SKM-1 (cell line): ENCODE measurements around the gene DVL3.
A peak's percentile ranks its signal among the peaks of the same experiment; 100 is the strongest.
"Not testable (repeated sequence)": the region's sequence is repeated elsewhere in the genome, so short reads cannot be mapped to it uniquely, and the experiment has no call there.

ENCODE experiments used
- DNase-seq: peaks from one replicate; lab custom pipeline; 2025; ENCODE audit not compliant: unreplicated experiment; lab: John Stamatoyannopoulos, UW

DVL3 gene

GRCh38 chr3:184155644-184156521, 706 bp downstream of the DVL3 start:
- no peak for DNase-seq

- no peak for DNase-seq
Observed at GRCh38 chr3:184156522-184156955, 1.4 kb downstream of the DVL3 start.

GRCh38 chr3:184157206-184157605, 2.0 kb downstream of the DVL3 start:
- DNase-seq = no peak

- DNase-seq = peak; percentile 58
Observed at GRCh38 chr3:184158404-184158803, 3.2 kb downstream of the DVL3 start.

GRCh38 chr3:184160456-184160855, 5.3 kb downstream of the DVL3 start:
- DNase-seq = no peak

GRCh38 chr3:184162571-184163070, 7.4 kb downstream of the DVL3 start:
- not testable (repeated sequence) for DNase-seq

GRCh38 chr3:184164648-184165330, 9.6 kb downstream of the DVL3 start:
- no peak for DNase-seq

- no peak for DNase-seq
Observed at GRCh38 chr3:184165543-184165942, 10.4 kb downstream of the DVL3 start.

GRCh38 chr3:184166671-184167070, 11.5 kb downstream of the DVL3 start:
- DNase-seq = no peak

- no peak for DNase-seq
Observed at GRCh38 chr3:184167786-184168185, 12.6 kb downstream of the DVL3 start.

- DNase-seq = no peak
Observed at GRCh38 chr3:184168363-184169120, 13.4 kb downstream of the DVL3 start.

- no peak for DNase-seq
Observed at GRCh38 chr3:184169896-184170875, 15.0 kb downstream of the DVL3 start.

GRCh38 chr3:184171562-184171961, 16.4 kb downstream of the DVL3 start:
- DNase-seq = no peak

GRCh38 chr3:184172681-184173373, 17.6 kb downstream of the DVL3 start:
- DNase-seq = no peak

GRCh38 chr3:184173374-184173722, 18.2 kb downstream of the DVL3 start:
- no peak for DNase-seq

- no peak for DNase-seq
Observed at GRCh38 chr3:184174284-184174645, 19.1 kb downstream of the DVL3 start.

GRCh38 chr3:184174646-184175492, 19.7 kb downstream of the DVL3 start, which contains the start of gene AP2M1:
AP2M1 (plus strand) TSS chr3:184174855; CDS start chr3:184176994, 2,139 bp downstream.
- DNase-seq = peak; percentile 96

- DNase-seq = no peak
Observed at GRCh38 chr3:184175506-184175905, 20.3 kb downstream of the DVL3 start.

- DNase-seq = no peak
Observed at GRCh38 chr3:184175981-184176376, 20.8 kb downstream of the DVL3 start.
